ENCODE results near the gene CARNS1. TPM values are rescaled to one million over a fixed set of nuclear protein-coding genes. Genes with fewer than 3 reads are reported as not detected.
A peak's percentile ranks its signal among the peaks of the same experiment; 100 is the strongest.

Gene CARNS1
- total RNA-seq, 1 experiment from 2014 or later: 0.07 TPM

DNA sequence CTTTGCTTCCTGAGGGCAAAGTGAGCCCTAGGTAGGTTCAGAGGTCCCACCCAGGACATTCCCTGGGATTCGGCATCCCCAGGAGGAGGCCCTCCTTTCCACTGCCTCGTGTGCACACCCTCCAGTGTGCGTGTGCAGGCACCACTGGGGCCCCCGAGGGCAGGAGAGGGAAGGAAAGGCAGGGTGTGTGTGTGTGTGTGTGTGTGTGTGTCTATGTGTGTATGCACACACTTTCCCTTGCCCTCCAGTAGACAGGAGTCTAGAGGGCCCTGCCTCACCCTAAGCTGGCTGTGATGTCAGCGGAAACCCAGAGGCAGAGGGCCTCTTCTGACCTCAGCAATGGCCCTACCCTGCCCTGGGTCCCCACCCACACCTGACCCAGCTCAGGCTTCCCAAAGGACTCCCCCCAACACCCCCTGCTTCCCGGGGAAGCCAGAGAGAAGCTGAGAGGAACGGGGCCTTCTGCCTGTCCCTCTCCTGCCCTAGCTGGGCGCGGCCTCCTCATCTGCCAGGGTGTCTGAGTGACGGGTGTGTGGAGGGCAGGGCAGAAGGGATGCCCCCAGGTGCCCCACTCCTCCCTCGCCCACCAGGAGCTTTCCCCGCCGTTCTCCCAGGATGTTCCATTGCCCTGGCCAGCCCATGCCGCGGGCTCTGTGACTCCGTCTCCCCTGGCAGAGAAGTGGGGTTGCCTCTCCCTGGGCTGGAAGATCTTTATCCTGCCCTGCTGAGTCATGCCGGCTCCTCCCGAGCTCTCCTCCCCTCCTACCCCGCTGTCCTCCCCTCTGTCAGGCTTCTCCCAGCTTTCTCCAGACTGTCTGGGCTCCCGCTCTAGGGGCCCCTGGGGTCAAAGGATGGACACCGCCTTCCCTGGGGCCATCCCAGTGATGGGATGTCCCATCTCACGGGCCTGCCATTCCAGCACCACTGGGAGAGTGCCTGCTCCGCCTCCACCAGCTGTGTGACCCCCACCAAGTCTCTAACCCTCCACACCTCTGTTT lies 36.1 kb upstream of the CARNS1 start:
- H3K9me3 Mint-ChIP-seq (ENCODE audit: unreplicated experiment): no peaks in the 10 kb centered on the region
- CTCF ChIA-PET: interaction anchor here (0.6 to 19.3 kb wide), 10 partner anchors 8 to 112 kb away, joined by 3 to 659 read pairs (median 5); partner anchors contain the start of genes POLD4 and RAD9A
- intact Hi-C loops (cut with micrococcal nuclease): loop anchor here (5.0 kb wide), 1 partner anchor 32 kb away; no protein-coding TSS in a partner anchor
- H3K4me1 Mint-ChIP-seq (ENCODE audit: insufficient read depth, unreplicated experiment): peaks cover 40% of the 10 kb centered on the region
- peak; percentile 82 for DNase-seq (ENCODE audit: unreplicated experiment)
- H3K27me3 Mint-ChIP-seq (ENCODE audit: insufficient read depth, unreplicated experiment): no peaks in the 10 kb centered on the region
- POLR2A ChIA-PET: interaction anchor here (0.6 to 8.9 kb wide), 10 partner anchors 9 to 763 kb away, joined by 3 to 144 read pairs (median 4); partner anchors contain the start of genes POLD4, RBM14, SSH3 and TMEM134
- BruUV-seq (replicated peaks): TSS peak; percentile 45
- H3K27ac Mint-ChIP-seq (ENCODE audit: low read depth, unreplicated experiment): peak overlapping the region; percentile 9
- peaks cover 24% of the 10 kb centered on the region for H3K36me3 Mint-ChIP-seq (ENCODE audit: insufficient read depth, unreplicated experiment)
- no peak overlapping the region for H3K4me3 Mint-ChIP-seq (ENCODE audit: unreplicated experiment)
- TF ChIP-seq, protein P1, sequence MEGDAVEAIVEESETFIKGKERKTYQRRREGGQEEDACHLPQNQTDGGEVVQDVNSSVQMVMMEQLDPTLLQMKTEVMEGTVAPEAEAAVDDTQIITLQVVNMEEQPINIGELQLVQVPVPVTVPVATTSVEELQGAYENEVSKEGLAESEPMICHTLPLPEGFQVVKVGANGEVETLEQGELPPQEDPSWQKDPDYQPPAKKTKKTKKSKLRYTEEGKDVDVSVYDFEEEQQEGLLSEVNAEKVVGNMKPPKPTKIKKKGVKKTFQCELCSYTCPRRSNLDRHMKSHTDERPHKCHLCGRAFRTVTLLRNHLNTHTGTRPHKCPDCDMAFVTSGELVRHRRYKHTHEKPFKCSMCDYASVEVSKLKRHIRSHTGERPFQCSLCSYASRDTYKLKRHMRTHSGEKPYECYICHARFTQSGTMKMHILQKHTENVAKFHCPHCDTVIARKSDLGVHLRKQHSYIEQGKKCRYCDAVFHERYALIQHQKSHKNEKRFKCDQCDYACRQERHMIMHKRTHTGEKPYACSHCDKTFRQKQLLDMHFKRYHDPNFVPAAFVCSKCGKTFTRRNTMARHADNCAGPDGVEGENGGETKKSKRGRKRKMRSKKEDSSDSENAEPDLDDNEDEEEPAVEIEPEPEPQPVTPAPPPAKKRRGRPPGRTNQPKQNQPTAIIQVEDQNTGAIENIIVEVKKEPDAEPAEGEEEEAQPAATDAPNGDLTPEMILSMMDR (IDR thresholded peaks at IDR 0.05; ENCODE audit: unreplicated experiment): no peak

DNA sequence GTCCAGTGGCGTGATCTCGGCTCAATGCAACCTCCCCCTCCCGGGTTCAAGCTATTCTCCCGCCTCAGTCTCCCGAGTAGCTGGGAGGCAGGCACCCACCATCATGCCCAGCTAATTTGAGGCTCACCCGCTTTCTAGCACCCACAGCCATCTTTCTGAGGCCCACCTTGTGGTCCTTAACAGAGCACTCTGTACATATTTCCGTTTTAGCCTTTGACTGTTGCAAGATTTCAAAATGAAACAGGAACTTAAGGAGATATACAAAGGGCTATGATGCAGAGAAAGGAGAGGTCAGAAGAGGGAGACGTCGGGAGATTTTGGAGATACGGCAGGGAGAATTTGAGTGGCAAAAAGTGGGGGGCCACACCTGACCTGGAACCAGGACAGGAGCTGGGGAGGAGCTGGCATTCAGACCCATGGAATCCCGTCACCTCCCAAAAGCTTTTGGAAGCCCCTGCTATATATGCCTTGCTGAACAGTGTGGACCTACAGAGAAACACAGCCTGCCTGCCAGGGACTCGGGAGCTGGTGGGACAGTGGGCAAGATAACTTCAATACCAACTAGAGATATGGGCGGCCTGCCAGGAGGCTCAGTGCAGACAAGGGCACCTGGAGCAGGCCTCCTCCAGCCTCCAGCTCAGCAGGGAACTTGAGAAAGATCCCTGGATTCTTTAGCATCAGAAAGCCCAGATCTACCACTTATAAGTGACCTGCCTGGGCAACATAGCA lies 34.1 kb upstream of the CARNS1 start:
- BruUV-seq (replicated peaks): no TSS peak
- H3K36me3 Mint-ChIP-seq (ENCODE audit: insufficient read depth, unreplicated experiment): peaks cover 24% of the 10 kb centered on the region
- H3K27ac Mint-ChIP-seq (ENCODE audit: low read depth, unreplicated experiment): no peak overlapping the region
- H3K4me3 Mint-ChIP-seq (ENCODE audit: unreplicated experiment): no peak overlapping the region
- DNase-seq (ENCODE audit: unreplicated experiment): no peak
- ChIA-PET POLR2A (interaction anchor here (1.2 to 8.9 kb wide), 6 partner anchors 10 to 119 kb away, joined by 3 to 144 read pairs (median 19); partner anchors contain the start of genes POLD4 and RAD9A), CTCF (interaction anchor here (0.5 to 19.3 kb wide), 23 partner anchors 8 to 527 kb away, joined by 3 to 659 read pairs (median 4); partner anchors contain the start of genes GRK2, POLD4 and RAD9A)
- TF ChIP-seq, protein P1 (IDR thresholded peaks at IDR 0.05; ENCODE audit: unreplicated experiment): no peak
- intact Hi-C loops (cut with micrococcal nuclease): loop anchor here (5.0 kb wide), 1 partner anchor 34 kb away; no protein-coding TSS in a partner anchor
- no peaks in the 10 kb centered on the region for H3K9me3 Mint-ChIP-seq (ENCODE audit: unreplicated experiment)
- peaks cover 47% of the 10 kb centered on the region for H3K4me1 Mint-ChIP-seq (ENCODE audit: insufficient read depth, unreplicated experiment)
- H3K27me3 Mint-ChIP-seq (ENCODE audit: insufficient read depth, unreplicated experiment): no peaks in the 10 kb centered on the region

DNA sequence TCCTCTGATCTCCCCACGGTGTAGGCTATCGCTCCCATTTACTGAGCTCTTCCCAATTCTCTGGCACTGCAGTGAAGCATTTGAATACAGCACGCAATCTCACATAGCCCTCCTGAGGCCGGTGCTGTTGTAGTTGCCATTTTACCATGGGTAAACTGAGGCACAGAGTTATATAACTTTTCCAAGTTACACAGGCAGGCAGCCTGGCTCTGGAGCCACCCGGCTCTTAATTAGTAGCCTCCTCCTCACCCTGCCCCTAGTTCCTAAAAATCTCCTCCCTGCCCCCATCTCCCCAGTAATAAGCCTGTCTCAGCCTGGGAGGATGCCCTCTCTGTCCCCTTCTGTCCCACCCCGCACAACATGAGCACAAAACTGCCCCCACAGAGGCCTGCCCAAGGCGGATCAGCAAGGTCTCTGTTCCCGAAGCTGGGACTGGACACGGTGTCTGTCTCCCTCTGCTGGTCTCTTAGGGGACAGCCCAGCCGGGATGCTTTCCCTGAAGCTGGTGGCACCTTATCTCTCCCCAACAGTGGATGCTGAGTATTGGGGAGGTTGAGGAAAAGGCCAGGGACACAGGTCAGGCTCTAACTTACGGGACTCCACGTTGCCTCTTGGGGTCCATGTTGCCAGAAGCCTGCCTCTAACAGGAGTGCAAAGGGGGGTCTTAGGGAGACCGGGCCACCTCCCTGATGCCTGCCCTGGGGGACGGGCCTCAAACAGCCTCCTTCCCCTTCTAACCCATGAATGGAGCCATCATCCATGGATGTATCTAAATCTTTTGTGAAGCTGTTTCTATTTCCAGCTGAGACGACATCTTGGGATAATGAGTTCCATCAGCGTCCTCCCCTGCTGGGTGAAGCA lies 33.0 kb upstream of the CARNS1 start:
- Mint-ChIP-seq H3K4me1 (ENCODE audit: insufficient read depth, unreplicated experiment) (peaks cover 41% of the 10 kb centered on the region), H3K27me3 (ENCODE audit: insufficient read depth, unreplicated experiment) (no peaks in the 10 kb centered on the region), H3K36me3 (ENCODE audit: insufficient read depth, unreplicated experiment) (peaks cover 24% of the 10 kb centered on the region), H3K9me3 (ENCODE audit: unreplicated experiment) (no peaks in the 10 kb centered on the region), H3K4me3 (ENCODE audit: unreplicated experiment) (no peak overlapping the region), H3K27ac (ENCODE audit: low read depth, unreplicated experiment) (peak overlapping the region; percentile 6)
- intact Hi-C loops (cut with micrococcal nuclease): loop anchor here (1.0 to 5.0 kb wide), 5 partner anchors 25 to 330 kb away; no protein-coding TSS in a partner anchor
- no TSS peak for BruUV-seq (replicated peaks)
- DNase-seq (ENCODE audit: unreplicated experiment): peak; percentile 83
- ChIA-PET POLR2A (interaction anchor here (0.6 to 8.9 kb wide), 10 partner anchors 9 to 207 kb away, joined by 3 to 144 read pairs (median 4); partner anchors contain the start of genes CLCF1, POLD4 and RAD9A), CTCF (interaction anchor here (0.5 to 19.3 kb wide), 28 partner anchors 8 to 765 kb away, joined by 3 to 659 read pairs (median 4); partner anchors contain the start of genes GRK2, POLD4 and RAD9A)
- TF ChIP-seq, protein P1 (IDR thresholded peaks at IDR 0.05; ENCODE audit: unreplicated experiment): peak; percentile 97

Measured in MCF 10A (cell line).